Choroid plexus epithelial cell (primary cell): ENCODE data around the gene NEK9.

Source experiments
- DNase-seq: peaks from one replicate; pipeline ENCODE4 v3.0.0-alpha.2; 2010; ENCODE audit warnings: low read depth
- H3K4me3 ChIP-seq: 2 replicates; pipeline ENCODE4 v1.5.1; 2011; ENCODE audit warnings: low read depth, mild to moderate bottlenecking, control low read depth, low read length, moderate library complexity
- TF ChIP-seq, protein P1 (sequence below): conservative IDR thresholded peaks from 2 replicates; pipeline ENCODE4 v1.5.1; 2011; ENCODE audit warnings: low read depth, mild to moderate bottlenecking, control low read depth, inconsistent platforms, low read length, moderate library complexity

The NEK9 gene

DNA sequence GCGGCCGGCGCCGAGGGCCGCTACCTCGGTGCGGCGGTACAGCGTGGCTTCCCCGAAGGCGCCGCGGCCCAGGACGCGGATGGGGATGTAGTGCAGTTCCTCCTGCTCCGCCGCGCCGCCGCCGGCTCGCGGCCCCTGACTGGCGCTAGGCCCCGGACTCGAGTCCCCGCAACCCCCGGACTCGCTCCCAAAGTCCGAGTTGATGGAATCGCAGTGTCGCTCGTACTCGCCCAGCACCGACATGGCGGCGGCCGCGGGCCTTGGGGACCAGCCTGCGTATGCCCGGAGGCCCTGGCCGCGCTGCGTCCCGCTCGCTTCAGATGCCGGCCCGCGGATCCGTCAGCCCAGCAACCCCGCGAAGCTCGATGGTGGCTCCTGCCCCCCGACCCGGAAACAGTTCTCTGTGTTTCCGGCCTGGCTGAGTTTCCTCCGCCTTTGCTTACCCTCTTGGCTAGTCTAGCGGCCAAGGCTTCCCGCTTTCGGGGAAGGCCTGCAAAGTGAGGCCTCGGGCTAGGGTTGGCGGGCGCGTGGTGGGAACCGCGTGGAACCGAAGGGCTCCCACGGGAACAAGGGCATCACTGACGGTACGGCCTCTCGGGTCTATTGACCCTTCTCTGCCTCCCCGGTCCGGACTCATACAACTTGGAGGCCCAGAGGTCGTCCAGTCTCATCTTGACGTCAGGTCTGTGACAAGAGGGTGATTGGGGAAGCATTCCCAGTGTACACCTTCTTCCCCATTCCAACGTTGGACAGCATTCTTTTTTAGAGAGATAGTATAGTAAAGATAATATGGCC lies at the start of gene NEK9:
Gene NEK9, minus strand, starts transcription at position 370 of the 795 bp plus-strand sequence. Its CDS starts 127 bp downstream, at position 243.
- peak within 1 kb of the TSS; percentile 85 for H3K4me3 ChIP-seq
- peak; percentile 88 for DNase-seq
- TF ChIP-seq, protein P1, sequence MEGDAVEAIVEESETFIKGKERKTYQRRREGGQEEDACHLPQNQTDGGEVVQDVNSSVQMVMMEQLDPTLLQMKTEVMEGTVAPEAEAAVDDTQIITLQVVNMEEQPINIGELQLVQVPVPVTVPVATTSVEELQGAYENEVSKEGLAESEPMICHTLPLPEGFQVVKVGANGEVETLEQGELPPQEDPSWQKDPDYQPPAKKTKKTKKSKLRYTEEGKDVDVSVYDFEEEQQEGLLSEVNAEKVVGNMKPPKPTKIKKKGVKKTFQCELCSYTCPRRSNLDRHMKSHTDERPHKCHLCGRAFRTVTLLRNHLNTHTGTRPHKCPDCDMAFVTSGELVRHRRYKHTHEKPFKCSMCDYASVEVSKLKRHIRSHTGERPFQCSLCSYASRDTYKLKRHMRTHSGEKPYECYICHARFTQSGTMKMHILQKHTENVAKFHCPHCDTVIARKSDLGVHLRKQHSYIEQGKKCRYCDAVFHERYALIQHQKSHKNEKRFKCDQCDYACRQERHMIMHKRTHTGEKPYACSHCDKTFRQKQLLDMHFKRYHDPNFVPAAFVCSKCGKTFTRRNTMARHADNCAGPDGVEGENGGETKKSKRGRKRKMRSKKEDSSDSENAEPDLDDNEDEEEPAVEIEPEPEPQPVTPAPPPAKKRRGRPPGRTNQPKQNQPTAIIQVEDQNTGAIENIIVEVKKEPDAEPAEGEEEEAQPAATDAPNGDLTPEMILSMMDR: no peak

GRCh38 chr14:75176142-75176820 lies 49.4 kb upstream of the NEK9 start, which contains the start of gene TMED10:
TSS of gene TMED10 (minus strand) at chr14:75176612. CDS start at chr14:75176579, 33 bp downstream.
- DNase-seq: peak; percentile 91
- peak within 1 kb of the TSS; percentile 96 for H3K4me3 ChIP-seq
- TF ChIP-seq, protein P1: peak; percentile 6

GRCh38 chr14:75175677-75176141 lies 48.9 kb upstream of the NEK9 start:
- H3K4me3 ChIP-seq: peak overlapping the region; percentile 96
- TF ChIP-seq, protein P1: no peak
- DNase-seq: no peak

DNA sequence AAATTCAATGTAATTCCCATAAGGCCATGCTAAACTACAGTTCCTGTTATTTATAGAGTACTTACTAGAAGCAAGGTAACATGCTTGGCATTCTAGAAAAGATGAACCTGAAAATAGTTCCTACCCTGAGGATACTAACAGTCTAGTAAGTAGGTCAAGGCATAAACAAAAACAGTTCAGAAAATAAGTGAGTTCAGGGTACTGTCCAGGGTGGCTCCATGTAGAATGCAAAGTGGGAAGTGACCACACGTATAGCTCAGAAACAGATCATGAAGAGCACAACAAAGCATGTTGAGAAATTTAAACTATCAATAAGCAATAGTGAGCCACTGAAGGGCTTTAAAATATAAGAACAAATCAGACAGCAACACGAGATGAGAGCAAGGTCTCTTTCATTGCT lies 47.2 kb upstream of the NEK9 start:
- TF ChIP-seq, protein P1: no peak
- H3K4me3 ChIP-seq: no peak overlapping the region
- DNase-seq: no peak

DNA sequence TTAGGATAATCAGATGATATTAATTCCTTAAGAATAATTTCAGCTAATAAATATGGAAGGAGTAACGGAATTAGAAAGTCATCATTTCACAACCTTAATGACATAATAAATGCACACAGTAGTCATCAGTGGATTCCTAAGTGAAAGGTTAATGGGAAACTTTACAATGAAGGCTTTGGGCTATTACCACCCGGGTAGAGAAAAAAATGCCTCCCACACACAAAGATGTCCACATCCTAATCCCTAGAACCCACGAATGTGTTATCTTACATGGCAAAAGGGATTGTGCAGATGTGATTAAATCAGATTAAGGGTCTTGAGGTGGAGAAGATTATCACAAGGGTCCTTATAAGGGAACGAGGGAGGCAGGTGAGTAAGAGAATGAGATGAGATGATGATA lies 43.9 kb upstream of the NEK9 start:
- DNase-seq: no peak

GRCh38 chr14:75168586-75169335 lies 41.9 kb upstream of the NEK9 start:
- no peak for DNase-seq
- no peak overlapping the region for H3K4me3 ChIP-seq
- TF ChIP-seq, protein P1: no peak

More for the DNA sequence above, 43.9 kb upstream of the NEK9 start:
- no peak overlapping the region for H3K4me3 ChIP-seq
- TF ChIP-seq, protein P1: no peak
